Transverse colon (tissue), 4 donors: ENCODE data around the gene ULK4.

Experiments used
- POLR2A ChIP-seq: fragments of 450-650 bp; IDR thresholded peaks from one replicate; pipeline ENCODE4 v1.6.1; 2016; ENCODE audit warnings: antibody characterized with exemption, mild to moderate bottlenecking, moderate library complexity
- POLR2AphosphoS5 ChIP-seq, 3 donors: sonication (generic); formaldehyde crosslinking; IDR thresholded peaks; one replicate each; pipeline ENCODE4 v1.6.1; 2016; ENCODE audit warnings: antibody characterized with exemption in 3 of 3
- TF ChIP-seq, protein P1 (sequence below), 5 experiments: fragments of 200-600 bp in 3 of 5; fragments of 450-650 bp in 2 of 5; sonication (generic) in 3 of 5; IDR thresholded peaks; 1 replicate in 2 of 5; 2 replicates in 3 of 5; pipeline ENCODE4 v1.5.1; 2016 to 2017; ENCODE audit warnings: antibody characterized with exemption in 5 of 5, inconsistent platforms in 3 of 5, mild to moderate bottlenecking in 2 of 5, moderate library complexity in 1 of 5

DNA sequence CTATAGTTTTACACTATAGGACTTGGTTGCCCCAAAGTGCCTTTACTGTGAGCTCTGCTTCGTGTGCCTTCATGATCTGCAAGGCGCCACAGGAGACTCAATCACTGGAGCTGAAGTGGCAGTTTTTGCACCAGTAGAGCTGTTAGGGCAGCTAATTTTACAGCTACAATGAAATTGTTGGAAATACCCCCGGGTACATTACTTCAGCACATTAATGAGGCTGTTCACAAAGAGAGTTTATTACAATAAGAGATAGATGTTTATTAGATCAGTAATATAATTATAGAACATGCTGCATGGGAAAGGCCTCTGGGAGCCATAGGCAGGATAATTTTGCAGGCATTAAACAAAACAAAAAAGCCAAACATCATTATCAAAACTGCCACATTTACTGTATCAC is 531.5 kb downstream of the ULK4 start:
- TF ChIP-seq, protein P1, sequence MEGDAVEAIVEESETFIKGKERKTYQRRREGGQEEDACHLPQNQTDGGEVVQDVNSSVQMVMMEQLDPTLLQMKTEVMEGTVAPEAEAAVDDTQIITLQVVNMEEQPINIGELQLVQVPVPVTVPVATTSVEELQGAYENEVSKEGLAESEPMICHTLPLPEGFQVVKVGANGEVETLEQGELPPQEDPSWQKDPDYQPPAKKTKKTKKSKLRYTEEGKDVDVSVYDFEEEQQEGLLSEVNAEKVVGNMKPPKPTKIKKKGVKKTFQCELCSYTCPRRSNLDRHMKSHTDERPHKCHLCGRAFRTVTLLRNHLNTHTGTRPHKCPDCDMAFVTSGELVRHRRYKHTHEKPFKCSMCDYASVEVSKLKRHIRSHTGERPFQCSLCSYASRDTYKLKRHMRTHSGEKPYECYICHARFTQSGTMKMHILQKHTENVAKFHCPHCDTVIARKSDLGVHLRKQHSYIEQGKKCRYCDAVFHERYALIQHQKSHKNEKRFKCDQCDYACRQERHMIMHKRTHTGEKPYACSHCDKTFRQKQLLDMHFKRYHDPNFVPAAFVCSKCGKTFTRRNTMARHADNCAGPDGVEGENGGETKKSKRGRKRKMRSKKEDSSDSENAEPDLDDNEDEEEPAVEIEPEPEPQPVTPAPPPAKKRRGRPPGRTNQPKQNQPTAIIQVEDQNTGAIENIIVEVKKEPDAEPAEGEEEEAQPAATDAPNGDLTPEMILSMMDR (IDR thresholded peaks at IDR 0.05), result no peak
- TF ChIP-seq POLR2A (no peak), POLR2AphosphoS5 (IDR thresholded peaks at IDR 0.05) (no peak)
